ENCODE results near the gene ZNF497.
"Not testable (repeated sequence)": the region's sequence is repeated elsewhere in the genome, so short reads cannot be mapped to it uniquely, and the experiment has no call there.

ZNF497 gene

GRCh38 chr19:58393725-58394033, 31.1 kb upstream of the ZNF497 start:
- no peak for DNase-seq

DNA sequence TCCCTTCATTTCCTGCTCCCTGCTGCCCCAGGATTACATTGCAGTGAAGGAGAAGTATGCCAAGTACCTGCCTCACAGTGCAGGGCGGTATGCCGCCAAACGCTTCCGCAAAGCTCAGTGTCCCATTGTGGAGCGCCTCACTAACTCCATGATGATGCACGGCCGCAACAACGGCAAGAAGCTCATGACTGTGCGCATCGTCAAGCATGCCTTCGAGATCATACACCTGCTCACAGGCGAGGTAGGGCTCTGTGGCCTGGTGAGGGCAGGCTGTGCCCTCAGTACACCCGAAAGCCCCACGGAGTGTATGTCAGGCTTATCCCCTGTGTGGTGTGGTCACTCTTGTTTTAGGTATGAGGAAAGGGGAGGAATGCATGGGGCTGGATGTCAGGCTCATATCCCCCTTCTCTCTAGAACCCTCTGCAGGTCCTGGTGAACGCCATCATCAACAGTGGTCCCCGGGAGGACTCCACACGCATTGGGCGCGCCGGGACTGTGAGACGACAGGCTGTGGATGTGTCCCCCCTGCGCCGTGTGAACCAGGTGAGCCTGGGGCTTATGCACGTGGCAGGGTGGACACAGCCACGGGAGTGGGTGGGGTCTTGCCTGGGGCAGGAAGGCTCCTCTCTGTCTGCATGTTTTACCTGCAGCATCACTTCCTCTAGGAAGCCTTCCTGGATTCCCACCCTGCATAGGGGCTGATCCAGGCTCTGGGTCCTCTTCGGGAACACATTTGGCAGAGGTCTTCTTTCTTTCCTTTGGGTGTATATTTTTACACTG, 30.6 kb upstream of the ZNF497 start:
- no peak for DNase-seq

DNA sequence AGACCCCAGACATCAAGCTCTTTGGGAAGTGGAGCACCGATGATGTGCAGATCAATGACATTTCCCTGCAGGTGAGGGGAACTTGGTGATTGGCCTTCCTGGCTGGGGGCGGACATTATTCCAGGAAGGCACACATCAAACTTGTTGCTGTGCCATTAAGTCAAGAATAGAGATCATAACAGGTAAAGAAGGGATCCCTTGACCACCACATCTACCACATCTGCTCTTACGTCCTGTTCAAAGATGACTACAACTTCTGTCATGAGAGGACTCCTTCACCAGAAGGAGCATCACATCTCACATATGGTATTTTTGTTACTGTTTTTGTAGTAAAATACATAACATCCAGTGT, 25.6 kb upstream of the ZNF497 start:
- no peak for DNase-seq

DNA sequence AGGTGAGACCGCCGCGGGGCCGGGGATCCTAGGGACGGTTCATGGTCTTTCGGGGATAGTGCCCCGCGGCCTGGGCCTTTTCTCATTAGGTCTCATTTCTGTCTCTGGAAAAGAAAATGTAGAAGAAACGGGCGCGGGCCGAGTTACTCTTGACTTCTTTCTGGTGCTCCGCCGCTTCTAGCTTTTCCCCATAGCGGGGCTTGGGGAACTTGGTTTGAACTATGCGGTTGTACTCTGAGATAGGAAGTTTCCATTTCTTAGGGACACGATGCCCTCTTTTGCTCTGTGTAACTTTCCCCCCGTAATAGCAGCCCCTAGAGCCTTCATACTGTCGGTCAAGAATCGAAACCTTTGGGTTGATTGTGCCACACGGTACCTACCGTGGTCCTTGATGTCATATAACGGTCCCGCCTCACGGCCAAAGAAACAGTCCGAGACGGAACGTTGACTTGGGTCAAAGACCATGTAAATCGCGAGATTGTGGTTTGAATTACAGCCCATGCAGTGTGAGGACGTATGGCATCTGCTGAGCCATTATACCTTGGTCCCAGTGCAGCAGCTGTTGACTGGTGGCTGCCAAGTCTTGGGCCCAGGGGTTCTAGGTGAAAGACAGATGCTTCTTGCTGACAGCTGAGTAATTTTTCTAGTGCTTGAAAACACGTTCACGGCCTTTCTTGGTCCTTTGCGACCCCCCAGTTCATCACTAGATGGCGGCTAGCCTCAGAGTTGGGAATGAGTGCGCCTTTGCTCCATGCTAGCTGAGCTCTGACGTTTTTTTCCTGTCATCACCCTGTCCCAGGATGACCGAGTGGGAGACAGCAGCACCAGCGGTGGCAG, 25.0 kb upstream of the ZNF497 start:
- no peak for DNase-seq

DNA sequence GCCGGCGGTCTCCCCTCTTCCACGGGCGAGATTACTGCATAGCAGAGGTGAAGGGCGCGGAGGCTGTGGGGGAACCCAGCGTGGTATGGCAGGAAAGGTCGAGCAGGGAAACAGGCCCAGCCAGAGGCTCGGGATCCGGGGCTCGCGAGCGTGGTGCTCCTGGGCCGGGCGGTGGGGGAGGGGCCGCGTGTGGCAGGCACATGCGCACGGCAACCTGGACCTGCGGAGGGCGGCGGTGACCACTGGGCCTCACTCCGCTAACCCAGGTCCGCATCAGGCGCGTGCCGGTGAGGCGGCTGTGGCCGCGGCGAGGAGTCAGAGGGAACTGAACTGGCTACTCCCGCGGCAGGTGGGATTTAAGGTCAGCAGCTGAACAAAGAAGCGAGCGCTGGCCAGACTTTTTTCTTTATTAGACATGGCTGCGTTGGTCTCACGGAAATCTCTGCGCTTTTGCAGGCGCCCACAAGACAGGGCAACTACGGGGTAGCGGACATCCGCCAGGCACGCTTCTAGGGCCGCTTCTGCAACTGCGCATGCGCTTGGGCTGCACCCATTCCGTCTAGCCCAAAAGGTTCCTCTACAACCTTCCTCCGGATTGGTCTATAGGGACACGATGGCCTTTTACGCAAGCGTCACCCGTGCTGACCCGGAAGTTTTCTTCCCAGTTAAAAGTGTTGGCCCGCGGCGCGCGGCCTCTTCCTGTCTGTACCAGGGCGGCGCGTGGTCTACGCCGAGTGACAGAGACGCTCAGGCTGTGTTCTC, 24.2 kb upstream of the ZNF497 start, which contains the start of gene RPS5:
Gene RPS5 (plus strand): TSS at position 694 of the 762 bp plus-strand sequence. CDS start 869 bp downstream, outside the sequence.
- DNase-seq = peak; percentile 97

DNA sequence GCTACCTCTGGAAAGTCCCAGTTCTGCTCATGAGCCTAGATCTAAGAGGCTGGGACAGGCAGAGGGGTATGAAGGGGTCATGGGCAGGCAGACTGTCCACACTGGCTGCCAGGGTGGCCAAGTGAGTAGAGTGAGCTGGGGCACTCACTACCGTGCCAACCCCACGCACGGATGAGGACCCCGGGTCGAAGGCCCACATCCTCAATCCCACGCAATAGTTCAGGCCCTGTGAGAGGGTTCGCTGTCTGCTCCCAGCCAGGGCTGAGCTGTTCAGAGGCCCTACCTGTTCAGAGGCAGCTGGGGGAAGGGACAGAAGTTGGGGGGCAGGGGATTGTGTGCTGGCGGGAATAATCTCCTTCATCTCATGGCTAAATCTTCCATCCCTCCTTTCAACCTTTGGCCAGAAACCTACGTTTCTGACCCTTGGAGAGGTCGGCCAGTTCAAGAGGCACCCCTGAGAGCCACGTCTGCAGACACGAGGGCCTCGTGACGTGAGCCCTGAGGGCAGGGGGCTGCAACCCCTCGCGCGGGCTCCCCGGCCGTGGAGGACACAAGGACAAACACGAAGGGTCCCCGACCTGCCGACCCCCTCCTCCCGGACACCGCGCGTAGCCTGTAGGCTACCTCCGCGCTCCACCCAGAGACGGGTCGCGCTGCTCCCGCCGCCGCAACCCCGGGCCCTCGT, 23.5 kb upstream of the ZNF497 start:
- peak; percentile 37 for DNase-seq

DNA sequence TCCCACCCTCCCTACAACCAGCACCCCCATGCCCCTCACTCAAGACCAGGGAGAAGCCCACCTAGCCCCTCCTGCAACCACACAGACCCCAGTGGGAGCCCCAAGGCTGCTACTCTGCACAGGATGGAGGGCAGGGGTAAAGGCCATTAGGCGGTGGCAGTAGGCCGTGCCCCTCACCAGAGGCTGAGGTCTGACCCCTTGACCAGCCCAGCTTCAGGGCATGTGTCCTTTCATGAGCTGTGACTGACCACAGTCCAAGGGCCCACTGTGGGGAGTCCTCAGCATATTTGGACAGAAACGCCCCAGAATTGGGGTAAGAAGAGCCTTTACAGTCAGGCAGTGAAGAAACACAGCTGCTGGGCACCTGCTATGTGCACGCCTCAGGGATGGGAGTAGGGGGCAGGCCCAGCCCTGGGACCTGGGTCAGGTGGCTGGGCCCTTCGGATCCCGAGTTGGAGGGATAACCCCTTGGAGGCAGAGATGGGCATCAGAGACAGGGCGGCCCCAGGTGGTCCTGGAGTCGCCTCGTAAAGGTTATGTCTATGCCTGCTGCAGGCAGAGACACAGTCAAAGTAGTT, 22.9 kb upstream of the ZNF497 start:
- peak; percentile 31 for DNase-seq

GRCh38 chr19:58382997-58383603, 20.5 kb upstream of the ZNF497 start:
- peak; percentile 13 for DNase-seq

GRCh38 chr19:58381460-58382212, 19.1 kb upstream of the ZNF497 start:
- DNase-seq = peak; percentile 12

- DNase-seq = peak; percentile 98
Observed at GRCh38 chr19:58380662-58381459, 18.3 kb upstream of the ZNF497 start, which contains the start of gene ZNF837. TSS of gene ZNF837 (minus strand) at chr19:58381030. CDS start at chr19:58369332, 11,698 bp downstream.

DNA sequence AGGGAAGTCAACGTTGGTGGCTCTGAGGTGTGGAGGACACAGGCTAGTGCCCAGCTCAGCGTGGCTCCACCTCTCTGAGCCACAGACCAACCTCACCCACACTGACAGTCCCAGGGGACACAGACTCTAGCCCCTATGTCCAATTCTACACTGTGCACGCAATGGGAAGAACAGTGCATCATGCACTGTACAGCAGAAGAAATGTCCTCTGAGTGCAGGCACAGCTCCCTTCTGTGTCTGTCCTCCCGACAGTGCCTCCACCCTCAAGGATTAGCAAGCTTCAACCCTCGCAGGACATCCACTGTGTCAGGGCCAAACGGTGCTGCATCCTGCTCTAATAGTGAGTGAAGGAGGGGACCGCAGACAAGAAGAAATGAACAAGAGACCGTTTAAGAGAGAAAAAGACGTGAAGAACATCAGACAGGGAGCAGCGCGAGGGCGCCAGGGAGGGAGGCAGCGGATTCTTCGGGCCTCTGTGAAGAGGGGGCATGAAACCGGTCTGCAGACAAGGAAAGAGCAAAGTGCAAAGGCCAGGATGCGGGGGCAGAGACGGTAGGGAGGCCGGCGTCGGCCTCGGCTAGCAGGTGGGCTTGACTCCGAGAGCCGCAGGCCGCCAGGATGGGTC, 17.6 kb upstream of the ZNF497 start:
- DNase-seq = no peak

DNA sequence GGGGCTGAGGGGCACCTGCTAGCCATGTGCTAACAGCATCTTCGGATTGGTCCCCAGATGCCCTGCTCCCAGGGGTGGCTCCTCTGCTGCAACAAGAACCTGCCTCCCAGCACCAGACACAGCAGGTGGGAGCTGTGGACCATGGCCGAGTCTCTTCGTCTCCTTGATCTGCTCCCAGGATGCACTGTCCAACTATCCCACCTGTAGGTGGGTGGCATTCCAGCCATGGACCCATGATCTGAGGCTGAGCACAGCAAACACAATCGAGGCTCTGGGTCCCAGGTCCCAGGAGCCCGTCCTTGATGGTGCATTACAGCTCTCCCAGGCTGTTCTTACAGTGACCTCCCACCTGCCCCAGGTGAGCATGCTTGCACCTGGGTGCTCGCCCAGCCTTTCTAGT, 16.7 kb upstream of the ZNF497 start:
- no peak for DNase-seq

GRCh38 chr19:58376724-58377123, 14.2 kb upstream of the ZNF497 start:
- not testable (repeated sequence) for DNase-seq

- no peak for DNase-seq
Observed at GRCh38 chr19:58374200-58374599, 11.6 kb upstream of the ZNF497 start.

DNA sequence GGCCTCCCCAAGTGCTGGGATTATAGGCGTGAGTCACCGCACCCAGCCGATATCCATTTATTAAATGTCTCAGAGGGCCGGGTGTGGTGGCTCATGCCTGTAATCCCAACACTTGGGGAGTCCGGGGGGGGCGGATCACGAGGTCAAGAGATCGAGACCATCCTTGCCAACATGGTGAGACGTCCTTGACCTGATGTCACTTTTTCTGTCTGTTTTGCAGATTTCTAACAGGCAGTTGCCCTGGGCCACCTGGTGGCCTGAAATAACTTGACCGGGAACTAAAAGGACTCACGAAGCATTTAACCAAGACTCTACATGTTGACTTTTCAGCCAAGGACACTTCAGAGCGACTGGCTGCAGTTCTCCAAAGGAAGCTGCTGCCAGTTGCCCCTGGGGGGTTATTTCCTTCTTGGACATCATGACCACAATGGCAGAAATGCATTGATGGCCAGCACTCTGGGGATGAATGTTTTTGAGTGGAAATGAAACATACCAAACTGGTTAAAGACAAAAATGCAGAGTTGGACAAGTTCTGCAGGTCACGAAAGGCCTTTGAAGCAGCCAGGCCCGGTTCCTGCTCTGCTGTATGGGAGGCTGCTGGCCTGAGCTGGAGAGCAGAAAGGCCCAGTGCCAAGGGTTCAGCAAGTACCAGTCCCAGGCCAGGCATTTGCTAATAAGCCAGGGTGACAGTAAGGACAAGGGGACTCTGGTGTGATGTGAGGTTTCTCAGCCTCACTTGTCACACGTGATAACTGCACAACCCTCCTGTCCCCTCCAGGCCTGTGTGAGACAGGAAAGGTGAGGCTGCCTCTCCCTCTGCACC, 10.0 kb upstream of the ZNF497 start:
- DNase-seq = peak; percentile 19

DNA sequence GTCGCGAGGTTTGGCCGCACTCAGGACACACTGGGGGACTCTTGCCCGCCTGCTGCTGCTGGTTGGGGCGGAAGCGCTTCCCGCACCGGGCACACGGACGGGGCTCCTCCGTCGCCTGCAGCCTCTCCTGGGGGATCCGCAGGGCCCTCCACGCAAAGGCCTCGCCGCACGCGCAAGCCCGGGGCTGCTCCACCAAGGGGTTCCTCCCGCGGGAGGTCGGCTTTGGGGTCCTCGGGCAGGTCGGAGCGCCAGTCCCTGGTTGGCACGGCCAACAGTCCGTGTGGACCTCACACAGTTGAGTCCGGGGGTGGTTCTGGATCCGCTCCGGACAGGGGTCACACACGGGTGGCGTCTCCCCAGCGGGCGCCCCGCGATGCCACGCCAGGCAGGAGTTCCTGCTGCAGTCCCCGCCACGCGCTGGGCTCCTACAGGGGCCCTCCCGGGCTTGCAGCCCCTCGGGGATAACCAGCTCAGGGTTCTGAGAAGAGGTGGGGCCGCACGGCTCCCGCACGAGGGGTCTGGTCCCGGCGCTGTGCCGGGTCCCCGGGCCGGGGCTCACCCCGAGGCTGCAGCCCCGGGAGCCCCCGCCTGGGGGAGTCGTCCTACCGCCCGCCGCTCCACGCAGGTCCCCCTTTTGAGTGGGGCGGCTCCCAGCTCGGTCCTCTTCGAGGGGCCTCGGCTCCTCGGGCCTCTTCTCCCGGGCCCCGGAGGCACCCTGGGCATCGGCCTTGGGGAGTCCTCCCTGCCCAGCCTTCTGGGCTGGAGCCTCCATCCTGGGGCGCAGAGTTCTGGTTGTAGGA, 6.2 kb upstream of the ZNF497 start:
- no peak for DNase-seq

DNA sequence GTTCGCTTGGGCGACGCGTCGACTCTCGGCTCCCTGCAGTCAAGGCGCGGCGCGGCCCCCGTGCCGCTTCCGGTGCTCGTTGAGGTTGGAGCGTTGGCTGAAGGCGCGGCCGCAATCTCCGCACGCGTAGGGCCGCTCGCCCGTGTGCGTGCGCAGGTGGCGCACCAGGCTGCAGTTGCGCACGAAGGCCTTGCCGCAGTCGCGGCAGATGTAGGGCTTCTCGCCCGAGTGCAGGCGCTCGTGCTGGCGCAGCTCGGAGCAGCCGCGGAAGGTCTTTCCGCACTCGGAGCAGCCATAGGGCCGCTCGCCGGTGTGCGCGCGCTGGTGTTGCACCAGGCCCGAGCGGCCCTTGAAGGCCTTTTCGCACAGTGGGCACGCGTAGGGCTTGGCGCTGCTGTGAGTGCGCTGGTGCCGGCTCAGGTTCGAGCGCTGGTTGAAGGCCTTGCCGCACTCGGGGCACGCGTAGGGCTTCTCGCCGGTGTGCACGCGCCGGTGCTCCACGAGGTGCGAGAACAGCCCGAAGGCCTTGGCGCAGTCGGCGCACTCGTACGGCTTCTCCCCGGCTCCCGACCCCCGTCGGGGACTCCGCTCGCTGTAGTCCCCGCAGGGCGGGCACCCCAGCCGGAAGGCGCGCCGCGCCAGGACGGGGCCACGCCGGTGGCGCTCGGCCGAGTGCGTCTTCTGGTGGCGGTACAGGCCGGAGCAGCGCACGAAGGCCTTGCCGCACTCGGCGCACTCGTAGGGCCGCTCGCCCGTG, 5.3 kb upstream of the ZNF497 start:
- no peak for DNase-seq

All from left hindlimb (tissue), 1 donor.